NCI-H2081 (cell line): ENCODE results near the gene CNOT11.
"Not testable (repeated sequence)": the region's sequence is repeated elsewhere in the genome, so short reads cannot be mapped to it uniquely, and the experiment has no call there.

Experiments
- DNase-seq, 2 experiments: peaks; one replicate each; lab custom pipeline; 2025; lab: John Stamatoyannopoulos, UW

The CNOT11 gene

DNA sequence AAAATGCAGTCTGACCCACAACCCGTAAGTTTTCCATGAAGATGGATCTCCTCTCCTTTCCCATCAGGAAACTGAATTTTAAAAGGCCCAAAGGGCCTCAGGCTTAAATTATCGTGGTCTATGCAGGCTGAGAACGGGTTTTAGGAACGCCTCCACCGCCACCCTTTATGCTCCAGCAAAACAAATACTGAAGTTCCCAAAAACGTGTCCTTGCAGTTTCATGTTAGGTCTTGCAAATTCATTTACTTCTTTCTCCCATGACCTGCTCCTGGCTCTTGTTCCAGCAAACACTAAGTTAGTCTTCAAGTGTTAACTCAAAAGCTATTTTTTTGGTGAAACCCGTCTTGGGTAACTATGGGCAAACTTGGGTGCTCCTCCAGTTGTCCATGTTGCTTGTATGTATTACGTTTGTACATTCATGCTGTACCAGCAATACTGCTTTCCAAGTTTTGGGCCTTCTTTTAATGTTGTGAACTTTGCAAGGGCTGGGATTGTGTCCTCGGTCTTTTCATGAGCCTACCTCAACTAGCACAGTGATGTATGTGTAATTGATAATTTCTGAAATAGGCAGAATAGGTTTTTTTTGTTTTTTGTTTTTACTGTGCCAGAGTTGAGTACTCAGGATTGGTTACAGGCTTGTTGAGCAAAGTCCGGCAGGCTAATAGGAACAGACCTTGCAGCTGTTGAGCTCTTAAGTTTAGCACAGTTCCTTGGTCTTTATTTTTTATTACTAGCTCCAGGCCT, 57.6 kb downstream of the CNOT11 start:
- DNase-seq, result no peak

DNA sequence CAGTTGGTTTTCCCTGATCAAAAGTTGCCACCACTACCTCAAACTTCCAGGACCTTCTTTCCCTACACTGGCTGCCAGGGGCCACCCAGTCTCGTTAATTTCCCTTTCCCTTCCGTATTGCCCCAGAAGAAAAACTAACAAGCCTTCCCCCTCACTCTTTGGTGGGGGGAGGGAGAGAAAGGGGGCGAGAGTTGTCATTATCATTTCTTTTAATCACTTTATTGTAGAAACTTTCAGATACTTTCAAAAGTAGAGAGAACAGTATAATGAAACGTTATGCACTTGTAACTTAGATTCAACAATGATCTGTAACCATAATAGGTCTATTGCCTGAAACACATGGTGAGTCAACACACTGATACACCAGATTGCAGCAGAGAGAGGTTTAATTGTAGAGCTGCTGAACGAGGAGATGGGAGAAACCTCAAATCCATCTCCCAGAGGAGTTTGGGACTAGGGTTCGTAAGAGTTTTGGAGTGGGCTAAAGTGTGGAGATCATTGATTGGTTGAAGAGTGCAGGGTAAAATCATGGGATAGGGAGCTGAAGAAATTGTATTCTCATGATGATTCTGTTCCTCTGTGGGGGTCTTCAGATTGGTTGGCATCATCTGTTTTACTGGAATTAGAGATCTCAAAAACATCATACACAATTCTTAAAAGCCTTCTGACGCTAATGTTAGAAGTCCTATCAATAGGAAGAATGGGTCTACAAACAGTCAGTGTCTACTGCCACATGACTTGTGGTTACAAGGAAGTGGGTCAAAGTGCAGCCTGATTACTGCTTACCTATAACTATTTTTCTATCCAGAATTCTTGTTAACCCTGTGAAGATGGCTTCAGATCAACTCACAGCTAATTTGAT, 58.4 kb downstream of the CNOT11 start:
- DNase-seq, result no peak

DNA sequence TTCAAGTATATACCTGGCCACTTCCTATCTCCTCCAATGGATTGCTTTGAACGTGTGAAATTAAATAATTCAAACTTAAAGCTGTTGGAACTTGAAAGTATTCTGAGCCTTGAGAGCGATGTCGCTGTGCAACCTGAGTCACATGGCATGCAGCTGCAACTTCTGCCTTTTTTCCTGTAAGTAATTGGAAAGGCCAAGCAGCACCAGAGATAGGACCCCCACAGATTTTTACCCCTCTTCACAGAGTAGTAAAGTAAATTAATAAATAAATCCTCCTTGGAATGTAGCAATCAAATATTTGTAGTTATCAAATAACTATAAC, 59.0 kb downstream of the CNOT11 start:
- no peak for DNase-seq

DNA sequence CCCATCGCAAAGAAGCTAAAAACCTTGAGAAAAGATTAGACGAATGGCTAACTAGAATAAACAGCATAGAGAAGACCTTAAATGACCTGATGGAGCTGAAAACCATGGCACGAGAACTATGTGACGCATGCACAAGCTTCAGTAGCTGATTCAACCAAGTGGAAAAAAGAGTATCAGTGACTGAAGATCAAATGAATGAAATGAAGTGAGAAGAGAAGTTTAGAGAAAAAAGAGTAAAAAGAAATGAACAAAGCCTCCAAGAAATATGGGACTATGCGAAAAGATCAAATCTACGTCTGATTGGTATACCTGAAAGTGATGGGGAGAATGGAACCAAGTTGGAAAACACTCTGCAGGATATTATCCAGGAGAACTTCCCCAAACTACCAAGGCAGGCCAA, 63.9 kb downstream of the CNOT11 start:
- not testable (repeated sequence) for DNase-seq
